ENCODE results near the gene ZRANB1.

ZRANB1 gene

GRCh38 chr10:124996127-124996853 lies 54.4 kb downstream of the ZRANB1 start:
- DNase-seq = no peak

- DNase-seq = no peak
Observed at GRCh38 chr10:124996854-124997215, 54.9 kb downstream of the ZRANB1 start.

GRCh38 chr10:124997306-124997705 lies 55.4 kb downstream of the ZRANB1 start:
- DNase-seq = no peak

- DNase-seq = no peak
Observed at GRCh38 chr10:124997771-124998623, 56.1 kb downstream of the ZRANB1 start.

DNA sequence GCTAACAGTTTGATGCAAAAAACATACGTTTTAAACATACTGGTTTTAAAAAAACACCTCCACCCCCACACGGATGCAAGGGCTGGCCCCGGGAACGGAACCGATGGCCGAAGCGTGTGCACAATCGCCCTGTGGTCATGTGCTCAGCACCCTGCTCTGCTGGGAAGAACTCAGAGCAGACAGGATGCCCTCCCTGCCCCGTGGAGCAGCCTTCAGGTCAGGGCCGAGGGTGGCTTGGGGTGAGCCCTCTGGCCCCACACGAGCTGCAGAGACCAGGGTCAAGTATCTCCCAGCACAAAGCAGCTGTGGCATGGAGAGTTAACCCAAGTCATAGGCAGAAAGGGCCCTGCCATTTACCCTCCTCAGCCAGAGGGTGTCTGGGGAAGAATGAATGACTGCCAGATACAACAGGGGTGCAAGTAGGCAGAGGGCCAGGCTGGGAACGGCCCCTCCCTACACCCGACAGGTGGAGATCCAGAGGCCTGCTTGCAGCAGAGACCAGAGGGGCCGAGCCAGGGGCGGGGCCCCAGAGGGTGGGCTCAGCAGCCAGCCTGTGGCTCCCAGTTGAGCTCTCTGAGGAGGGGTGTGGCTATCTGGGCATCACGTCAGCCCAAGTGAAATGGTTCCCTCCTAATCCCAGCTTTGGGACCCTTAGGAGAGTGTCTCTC lies 56.8 kb downstream of the ZRANB1 start:
- DNase-seq = no peak

DNA sequence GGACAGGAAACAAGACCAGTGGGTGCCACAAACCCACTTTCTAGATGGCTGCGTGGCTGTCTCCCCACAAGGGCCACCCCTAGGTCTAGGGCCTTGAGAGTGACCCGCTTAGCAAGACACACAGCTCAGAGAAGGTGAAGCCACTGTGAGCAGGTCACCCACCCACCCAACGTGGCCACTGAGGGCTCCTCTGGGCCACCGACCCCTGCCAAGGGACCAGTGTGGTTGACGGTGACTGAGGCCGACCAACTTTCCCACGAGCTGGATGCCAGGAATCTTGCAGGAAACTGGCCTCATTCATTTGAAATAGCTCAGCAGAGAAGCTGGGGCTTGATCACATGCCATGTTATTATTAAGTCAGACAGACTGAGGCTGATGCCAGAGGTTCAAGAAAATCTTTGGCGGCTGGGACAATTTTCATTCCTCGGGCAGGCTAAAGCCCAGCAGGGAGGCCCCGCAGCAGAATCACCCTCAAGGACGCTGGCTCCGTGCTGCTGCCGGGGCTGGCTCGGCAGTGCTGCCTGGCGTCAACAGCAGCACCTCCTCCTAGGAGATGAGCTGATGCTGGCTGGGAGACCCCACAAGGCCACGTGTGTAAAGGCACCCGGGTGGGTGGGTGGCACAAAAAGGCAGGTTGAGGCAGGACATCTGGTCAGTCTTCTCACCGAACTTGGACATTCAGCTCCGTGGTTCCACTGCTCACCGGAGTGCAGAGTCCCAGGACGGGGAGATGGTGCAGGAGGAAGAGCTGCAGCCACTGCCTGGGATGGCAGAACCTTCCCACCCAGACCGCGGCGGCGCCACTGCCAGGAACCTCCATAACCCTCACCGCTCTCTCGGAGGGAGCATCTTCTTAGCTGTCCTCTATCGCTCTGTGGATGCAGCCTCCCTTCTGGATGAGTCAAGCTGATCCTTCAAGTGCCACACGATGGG lies 57.8 kb downstream of the ZRANB1 start:
- DNase-seq = no peak

- no peak for DNase-seq
Observed at GRCh38 chr10:125000366-125001312, 58.7 kb downstream of the ZRANB1 start.

DNA sequence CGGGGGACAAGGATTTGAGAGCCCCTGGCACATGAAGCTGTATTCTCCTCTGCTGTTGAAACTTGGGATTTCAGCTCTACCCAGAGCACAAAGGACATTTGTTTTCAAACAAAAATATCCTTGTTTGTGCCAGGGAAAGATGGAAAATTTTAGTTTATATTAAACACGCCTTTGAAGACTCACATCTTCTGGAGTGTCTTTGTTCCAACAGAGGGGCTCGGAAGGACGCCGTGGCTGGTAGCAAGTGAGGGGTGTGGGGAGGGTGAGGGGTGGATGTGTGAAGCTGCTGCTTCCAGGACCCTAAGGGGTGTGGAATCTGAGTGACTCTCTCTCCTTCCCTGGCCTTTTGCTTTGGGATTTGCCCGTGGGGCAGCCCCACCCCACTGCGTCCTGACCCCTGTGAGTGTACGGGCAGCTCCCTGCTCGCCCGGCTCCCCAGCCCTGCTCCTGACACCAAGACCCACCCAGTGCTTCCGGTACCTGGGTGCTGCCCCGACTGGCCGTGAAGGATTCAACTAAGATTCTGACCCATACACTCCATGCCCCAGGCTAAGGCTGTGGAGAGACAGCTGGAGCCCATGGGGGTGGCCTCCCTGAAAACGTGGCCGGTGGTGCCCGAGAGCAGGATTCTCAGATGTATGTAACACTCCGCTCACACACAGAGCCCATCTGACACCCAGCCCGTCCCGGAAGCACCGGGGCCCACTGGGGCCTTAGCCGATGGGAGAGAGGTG lies 59.6 kb downstream of the ZRANB1 start:
- DNase-seq = no peak

- no peak for DNase-seq
Observed at GRCh38 chr10:125002047-125002422, 60.1 kb downstream of the ZRANB1 start.

- DNase-seq = no peak
Observed at GRCh38 chr10:125002423-125003145, 60.7 kb downstream of the ZRANB1 start.

DNA sequence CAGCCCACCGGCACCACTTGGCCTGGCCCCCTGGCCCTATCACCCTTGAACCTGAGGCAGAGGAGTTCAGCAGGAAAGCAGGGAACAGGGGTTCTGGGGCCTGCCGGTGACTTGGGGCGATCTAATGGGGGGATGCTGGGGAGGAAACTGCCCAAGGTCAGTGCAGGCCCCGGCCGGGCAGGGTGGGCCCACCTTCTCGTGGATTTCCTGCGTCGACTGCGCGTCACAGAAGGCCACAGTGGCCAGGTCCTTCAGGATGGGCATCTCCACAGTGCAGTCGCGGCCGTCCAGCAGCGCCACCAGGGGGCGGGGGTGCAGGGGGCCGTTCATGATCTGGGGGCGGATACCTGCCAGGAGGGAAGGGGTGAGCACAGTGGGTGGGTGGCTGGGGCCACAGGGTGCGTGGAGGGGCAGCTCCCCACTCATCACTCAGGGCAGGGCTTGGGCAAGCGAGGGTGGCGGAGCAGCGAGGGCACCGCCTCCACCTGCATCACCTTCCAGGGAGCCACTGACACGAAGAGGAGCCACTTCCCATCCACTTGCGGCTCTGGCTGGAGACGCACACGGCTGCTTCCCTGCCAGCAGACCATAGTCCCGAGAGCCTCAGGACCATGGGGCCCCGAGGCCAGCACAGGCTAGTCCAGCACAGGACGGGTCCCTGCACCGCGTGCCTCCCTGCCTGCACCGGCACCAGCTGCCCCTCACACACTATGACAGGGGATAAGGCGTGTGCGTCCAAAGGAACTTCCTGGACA lies 61.4 kb downstream of the ZRANB1 start:
- no peak for DNase-seq

DNA sequence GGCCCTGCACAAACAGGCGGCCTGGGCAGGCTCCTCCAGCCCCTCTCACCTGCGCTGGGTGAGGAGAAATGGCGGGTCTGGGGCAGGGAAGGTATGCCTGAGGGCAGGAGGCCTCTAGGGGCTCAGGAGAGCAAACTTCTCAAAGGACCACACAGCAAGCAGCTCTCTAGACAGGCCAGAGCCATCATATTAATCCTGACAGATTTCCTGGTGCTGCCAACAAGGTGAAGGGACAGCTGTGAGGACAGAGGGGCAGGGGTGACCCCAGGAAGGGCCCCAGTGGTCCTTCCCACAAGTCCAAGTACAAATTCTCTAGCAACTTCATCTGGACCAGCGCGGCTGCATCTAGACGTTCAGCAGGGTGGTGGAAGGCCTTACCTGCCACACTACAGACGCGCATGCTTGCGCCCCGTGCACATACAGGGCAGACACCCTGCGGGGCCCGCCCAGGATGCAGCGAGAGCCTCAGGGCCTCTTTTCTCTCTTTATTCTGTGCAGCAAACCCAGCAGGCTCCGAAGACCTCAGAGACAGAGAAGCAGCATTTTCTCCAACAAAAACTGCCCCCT lies 62.1 kb downstream of the ZRANB1 start:
- DNase-seq = no peak

DNA sequence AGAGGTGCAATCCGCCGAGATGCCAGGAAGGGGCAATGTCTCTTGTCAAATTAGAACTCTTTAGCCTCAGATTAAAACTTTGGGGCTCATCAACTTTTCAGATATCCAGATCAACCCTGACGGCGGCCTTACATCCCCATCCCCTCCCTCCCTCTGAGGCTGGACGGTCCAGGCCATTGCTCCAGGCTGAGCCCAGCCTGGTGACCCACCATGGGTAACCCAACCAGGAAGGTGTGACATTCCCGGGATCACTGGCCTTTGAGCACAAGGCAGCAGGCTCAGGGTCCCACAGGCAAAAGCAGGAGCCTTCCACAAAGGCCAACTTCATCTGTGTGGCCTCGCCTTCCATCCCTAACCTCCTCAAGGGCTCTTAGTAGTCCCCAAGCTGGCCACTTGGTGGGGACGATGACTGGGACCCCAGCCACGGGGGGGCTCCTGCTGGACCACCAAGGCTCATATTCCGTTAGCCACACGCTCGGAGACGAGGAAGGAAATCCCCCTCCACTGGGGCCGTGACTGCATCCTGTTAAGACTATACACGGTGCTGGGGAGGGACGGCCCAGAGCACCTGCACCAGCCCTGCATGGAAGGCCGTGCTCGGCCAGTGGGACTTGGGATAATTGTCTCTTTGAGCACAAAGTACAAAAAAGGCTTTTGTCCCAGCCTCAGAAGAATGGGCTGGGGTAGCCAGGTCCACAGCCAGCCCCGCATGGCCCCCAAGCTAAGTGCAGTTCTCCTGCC lies 62.8 kb downstream of the ZRANB1 start:
- no peak for DNase-seq

- DNase-seq = no peak
Observed at GRCh38 chr10:125005312-125006187, 63.6 kb downstream of the ZRANB1 start.

- DNase-seq = no peak
Observed at GRCh38 chr10:125006188-125006680, 64.3 kb downstream of the ZRANB1 start.

DNA sequence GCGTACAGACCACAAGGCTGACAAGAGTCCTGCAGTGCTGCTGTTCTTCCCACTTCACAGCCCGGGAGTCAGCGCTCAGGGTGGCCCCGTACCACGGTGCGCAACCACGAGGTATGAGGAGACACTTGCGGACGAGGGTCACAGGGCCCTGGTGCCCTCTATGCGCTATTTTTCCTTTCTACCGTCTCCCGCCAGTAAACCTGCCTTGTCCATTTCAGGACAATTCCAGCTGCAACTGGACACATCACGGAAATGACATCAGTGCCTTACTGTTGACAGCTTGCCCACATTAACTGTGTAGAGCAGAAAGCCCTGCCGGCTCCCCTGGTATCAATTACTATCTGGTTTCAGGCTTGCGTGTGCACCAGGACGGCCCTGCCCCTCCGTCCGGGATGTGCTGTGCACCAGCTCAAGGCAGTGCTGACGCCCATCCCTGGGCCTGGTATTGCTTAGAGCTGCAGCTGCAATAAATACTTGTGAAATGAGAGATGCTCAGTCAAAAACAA lies 65.1 kb downstream of the ZRANB1 start:
- no peak for DNase-seq

DNA sequence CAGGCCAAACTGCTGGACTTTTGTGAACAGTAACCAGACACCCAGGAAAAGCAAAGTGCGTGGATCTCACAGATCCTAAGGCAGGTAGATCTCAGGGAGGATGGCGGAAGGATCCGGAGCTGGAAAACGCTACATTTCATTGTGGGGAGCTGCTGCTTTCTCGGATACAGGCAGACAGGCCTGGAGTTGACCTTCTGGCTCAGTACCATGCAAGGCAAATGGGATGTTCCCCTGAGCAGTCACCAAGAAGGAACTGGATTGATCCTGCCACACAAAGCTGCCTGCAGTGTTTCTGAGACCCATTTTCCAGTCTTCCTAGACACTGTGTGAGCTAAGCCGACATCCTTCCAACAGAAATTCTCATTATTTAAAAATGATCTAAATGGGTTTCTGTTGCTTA lies 65.5 kb downstream of the ZRANB1 start:
- DNase-seq = no peak
